ENCODE data around the gene RAB3A. TPM values are rescaled to one million over a fixed set of nuclear protein-coding genes. Genes with fewer than 3 reads are reported as not detected.

The RAB3A gene
- total and polyA plus RNA-seq, 3 experiments from 2014 or later: 0.59 to 3.8 (median 2.9) TPM

DNA sequence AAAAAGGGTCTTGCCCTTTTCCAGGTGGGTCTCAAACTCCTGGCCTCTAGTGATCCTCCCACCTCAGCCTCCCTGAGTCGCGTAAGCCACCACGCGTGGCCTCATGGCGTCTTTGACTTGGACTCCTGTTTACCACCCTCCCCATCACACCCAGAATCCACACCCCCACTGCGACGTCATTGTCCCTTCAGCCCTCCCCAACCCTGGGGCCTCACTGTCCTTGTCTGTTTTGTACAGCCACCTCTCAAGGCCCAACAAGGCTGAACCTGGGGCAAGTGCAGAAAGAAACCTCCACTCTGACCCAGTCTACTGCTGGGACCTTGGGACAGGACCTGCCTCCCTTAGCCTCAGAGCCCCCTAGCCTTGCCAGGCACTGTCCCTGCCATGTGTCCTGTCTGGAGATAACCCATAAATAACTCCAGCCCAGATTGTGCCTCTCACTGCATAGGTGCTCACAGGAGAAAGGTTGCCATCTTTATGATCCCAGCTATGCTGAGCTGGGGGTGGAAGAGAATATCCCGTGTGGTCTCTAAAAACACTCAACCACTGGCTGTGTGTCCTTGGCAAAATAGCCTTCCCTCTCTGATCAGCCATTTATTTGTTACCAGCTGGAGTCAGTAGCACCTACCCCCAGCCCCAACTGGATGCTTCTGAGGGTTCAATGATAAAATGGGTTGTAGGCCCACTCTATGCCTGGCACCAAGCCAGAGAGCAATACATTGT, 32.1 kb downstream of the RAB3A start:
- H3K4me1 ChIP-seq (ENCODE audit: insufficient read depth, low read length): peaks cover 9% of the 10 kb centered on the region
- no peaks in the 10 kb centered on the region for H3K27me3 ChIP-seq (ENCODE audit: insufficient read depth, low read length, poor library complexity, severe bottlenecking)
- H3K9me3 ChIP-seq (ENCODE audit: low read length): no peaks in the 10 kb centered on the region
- Mint-ChIP-seq H3K27ac (peak overlapping the region in 7 of 8 donors; percentile 34 to 90 (median 78)), H3K9me3 (no peaks in the 10 kb centered on the region), H3K27me3 (no peaks in the 10 kb centered on the region), H3K36me3 (peaks cover 0 to 25% (median 2%) of the 10 kb centered on the region in 3 donors), H3K4me1 (peaks cover 0 to 20% (median 11%) of the 10 kb centered on the region in 3 donors), H3K4me3 (peak overlapping the region in 2 of 7 donors; percentile 54 to 58)
- H3K4me3 ChIP-seq (ENCODE audit: low read length): no peak overlapping the region
- no peak overlapping the region for H3K27ac ChIP-seq (ENCODE audit: low read depth, low read length)
- DNase-seq: no peak
- CTCF ChIA-PET: interaction anchor here (1.0 to 2.5 kb wide), 4 partner anchors 13 to 114 kb away, joined by 3 to 7 read pairs (median 4); no protein-coding TSS in a partner anchor
- H3K36me3 ChIP-seq (ENCODE audit: insufficient read depth, low read length): no peaks in the 10 kb centered on the region
- POLR2A ChIA-PET: no interaction called here

DNA sequence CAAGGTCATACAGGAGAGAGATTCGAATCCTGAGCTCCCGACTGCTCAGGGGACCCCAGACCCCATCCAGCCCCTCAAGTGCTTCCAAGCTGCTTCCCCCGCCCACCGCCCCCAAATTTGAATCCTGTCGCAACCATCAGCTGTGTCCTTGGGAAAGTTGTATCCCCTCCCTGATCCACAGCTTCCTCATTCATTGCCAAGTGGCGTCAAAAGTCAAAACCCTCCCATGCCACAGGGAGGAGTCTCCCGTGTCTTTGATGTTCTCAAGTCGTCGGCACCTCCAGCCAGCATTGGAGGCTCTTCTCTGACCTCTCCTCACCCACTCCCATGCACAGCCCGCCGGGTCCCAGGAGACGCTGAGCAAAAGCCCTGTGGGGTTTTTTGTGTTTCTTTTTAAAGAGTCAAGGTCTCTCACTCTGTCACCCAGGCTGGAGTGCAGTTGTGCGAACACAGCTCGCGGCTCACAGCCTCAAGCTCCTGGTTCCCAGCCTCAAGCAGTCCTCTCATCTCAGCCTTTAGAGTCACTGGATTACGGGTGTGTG, 33.1 kb downstream of the RAB3A start:
- H3K27ac ChIP-seq (ENCODE audit: low read depth, low read length): no peak overlapping the region
- no peaks in the 10 kb centered on the region for H3K36me3 ChIP-seq (ENCODE audit: insufficient read depth, low read length)

GRCh38 chr19:18168673-18169381, 35.0 kb downstream of the RAB3A start:
- ChIA-PET POLR2A (no interaction called here), CTCF (interaction anchor here (0.6 to 1.7 kb wide), 14 partner anchors 8 to 402 kb away, joined by 3 to 16 read pairs (median 4); partner anchors contain the start of gene PIK3R2)
- no peaks in the 10 kb centered on the region for H3K27me3 ChIP-seq (ENCODE audit: insufficient read depth, low read length, poor library complexity, severe bottlenecking)
- no peak overlapping the region for H3K27ac ChIP-seq (ENCODE audit: low read depth, low read length)
- DNase-seq: no peak
- Mint-ChIP-seq H3K4me1 (peaks cover 0 to 10% (median 5%) of the 10 kb centered on the region in 3 donors), H3K36me3 (peaks cover 7 to 34% (median 9%) of the 10 kb centered on the region in 3 donors), H3K9me3 (no peaks in the 10 kb centered on the region), H3K4me3 (no peak overlapping the region), H3K27me3 (no peaks in the 10 kb centered on the region), H3K27ac (no peak overlapping the region)
- peaks cover 3% of the 10 kb centered on the region for H3K36me3 ChIP-seq (ENCODE audit: insufficient read depth, low read length)
- no peaks in the 10 kb centered on the region for H3K9me3 ChIP-seq (ENCODE audit: low read length)
- no peak overlapping the region for H3K4me3 ChIP-seq (ENCODE audit: low read length)
- peaks cover 5% of the 10 kb centered on the region for H3K4me1 ChIP-seq (ENCODE audit: insufficient read depth, low read length)

More for the DNA sequence above, 33.1 kb downstream of the RAB3A start:
- no peak overlapping the region for H3K4me3 Mint-ChIP-seq
- H3K9me3 Mint-ChIP-seq: no peaks in the 10 kb centered on the region
- peaks cover 9% of the 10 kb centered on the region for H3K4me1 ChIP-seq (ENCODE audit: insufficient read depth, low read length)
- no peaks in the 10 kb centered on the region for H3K27me3 ChIP-seq (ENCODE audit: insufficient read depth, low read length, poor library complexity, severe bottlenecking)
- POLR2A ChIA-PET: no interaction called here
- no peaks in the 10 kb centered on the region for H3K27me3 Mint-ChIP-seq
- peaks cover 3 to 31% (median 6%) of the 10 kb centered on the region in 3 donors for H3K36me3 Mint-ChIP-seq
- H3K4me1 Mint-ChIP-seq: peaks cover 0 to 20% (median 11%) of the 10 kb centered on the region in 3 donors
- no peaks in the 10 kb centered on the region for H3K9me3 ChIP-seq (ENCODE audit: low read length)
- peak overlapping the region in 1 of 8 donors; percentile 61 for H3K27ac Mint-ChIP-seq
- no peak for DNase-seq
- CTCF ChIA-PET: interaction anchor here (0.7 to 2.5 kb wide), 6 partner anchors 9 to 59 kb away, joined by 3 to 7 read pairs (median 4); partner anchors contain the start of gene PIK3R2
- no peak overlapping the region for H3K4me3 ChIP-seq (ENCODE audit: low read length)

DNA sequence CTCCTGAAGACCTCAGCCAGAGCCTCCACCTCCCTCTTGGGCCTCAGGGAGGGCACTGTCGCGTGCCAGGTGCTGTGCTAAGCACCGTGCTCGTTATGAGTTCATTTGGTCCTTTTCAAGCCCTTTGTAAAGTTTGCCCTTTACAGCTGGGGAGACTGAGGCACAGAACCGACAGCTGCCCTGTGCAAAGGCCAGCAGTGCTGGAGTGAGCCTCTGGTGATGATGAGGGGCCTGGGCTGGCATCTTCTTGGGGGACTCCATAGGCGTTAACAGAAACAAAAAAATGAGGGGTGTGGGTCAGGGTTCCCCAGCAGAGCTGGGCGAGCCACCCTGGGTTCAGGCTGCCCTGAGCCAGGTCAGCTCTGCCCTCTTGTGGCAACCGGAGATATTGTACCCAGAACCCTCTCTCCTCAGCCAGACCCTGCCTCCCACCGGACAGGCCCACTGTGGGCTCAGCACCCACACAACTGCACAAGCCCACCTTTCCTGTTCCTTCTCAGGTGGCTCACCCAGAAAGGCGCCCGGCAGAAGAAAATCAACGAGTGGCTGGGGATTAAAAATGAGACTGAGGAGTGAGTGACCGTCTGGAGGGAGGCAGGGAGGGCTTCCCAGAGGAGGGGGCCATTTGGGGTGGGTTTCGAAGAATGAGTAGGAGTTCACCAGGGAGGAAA, 35.7 kb downstream of the RAB3A start:
- Histone ChIP-seq H3K36me3 (ENCODE audit: insufficient read depth, low read length) (peaks cover 8% of the 10 kb centered on the region), H3K9me3 (ENCODE audit: low read length) (no peaks in the 10 kb centered on the region), H3K27ac (ENCODE audit: low read depth, low read length) (no peak overlapping the region), H3K27me3 (ENCODE audit: insufficient read depth, low read length, poor library complexity, severe bottlenecking) (no peaks in the 10 kb centered on the region), H3K4me1 (ENCODE audit: insufficient read depth, low read length) (peaks cover under 1% of the 10 kb centered on the region), H3K4me3 (ENCODE audit: low read length) (no peak overlapping the region)
- Mint-ChIP-seq H3K4me1 (peaks cover 0 to 5% (median 4%) of the 10 kb centered on the region in 3 donors), H3K27me3 (no peaks in the 10 kb centered on the region), H3K27ac (peak overlapping the region in 4 of 8 donors; percentile 23 to 75 (median 56)), H3K36me3 (peaks cover 7 to 39% (median 9%) of the 10 kb centered on the region in 3 donors), H3K9me3 (no peaks in the 10 kb centered on the region), H3K4me3 (peak overlapping the region in 1 of 7 donors; percentile 39)
- POLR2A ChIA-PET: interaction anchor here (0.5 kb wide), 1 partner anchor 188 kb away, joined by 4 read pairs; no protein-coding TSS in a partner anchor
- DNase-seq: peak; percentile 35 to 68 (median 49)
- CTCF ChIA-PET: interaction anchor here (0.6 to 1.7 kb wide), 22 partner anchors 9 to 403 kb away, joined by 3 to 16 read pairs (median 4); partner anchors contain the start of genes IL12RB1 and PIK3R2

GRCh38 chr19:18167011-18167410, 36.8 kb downstream of the RAB3A start:
- H3K27ac ChIP-seq (ENCODE audit: low read depth, low read length): no peak overlapping the region
- H3K27ac Mint-ChIP-seq: no peak overlapping the region
- DNase-seq: no peak
- H3K36me3 Mint-ChIP-seq: peaks cover 7 to 42% (median 9%) of the 10 kb centered on the region in 3 donors
- H3K4me1 Mint-ChIP-seq: peaks cover 0 to 5% (median 4%) of the 10 kb centered on the region in 3 donors
- peaks cover 12% of the 10 kb centered on the region for H3K36me3 ChIP-seq (ENCODE audit: insufficient read depth, low read length)
- no peaks in the 10 kb centered on the region for H3K27me3 ChIP-seq (ENCODE audit: insufficient read depth, low read length, poor library complexity, severe bottlenecking)
- no peak overlapping the region for H3K4me3 Mint-ChIP-seq
- no peak overlapping the region for H3K4me3 ChIP-seq (ENCODE audit: low read length)
- POLR2A ChIA-PET: no interaction called here
- no peaks in the 10 kb centered on the region for H3K9me3 ChIP-seq (ENCODE audit: low read length)
- CTCF ChIA-PET: interaction anchor here (1.2 to 2.1 kb wide), 3 partner anchors 57 to 85 kb away, joined by 4 to 8 read pairs (median 7); no protein-coding TSS in a partner anchor
- H3K27me3 Mint-ChIP-seq: no peaks in the 10 kb centered on the region
- no peaks in the 10 kb centered on the region for H3K9me3 Mint-ChIP-seq
- peaks cover under 1% of the 10 kb centered on the region for H3K4me1 ChIP-seq (ENCODE audit: insufficient read depth, low read length)

- ChIA-PET POLR2A (interaction anchor here (0.6 to 0.7 kb wide), 2 partner anchors 79 to 1842 kb away, joined by 4 to 11 read pairs; no protein-coding TSS in a partner anchor), CTCF (interaction anchor here (2.1 kb wide), 1 partner anchor 86 kb away, joined by 8 read pairs; no protein-coding TSS in a partner anchor)
These were observed 37.9 kb downstream of the RAB3A start for GRCh38 chr19:18165794-18166544.

DNA sequence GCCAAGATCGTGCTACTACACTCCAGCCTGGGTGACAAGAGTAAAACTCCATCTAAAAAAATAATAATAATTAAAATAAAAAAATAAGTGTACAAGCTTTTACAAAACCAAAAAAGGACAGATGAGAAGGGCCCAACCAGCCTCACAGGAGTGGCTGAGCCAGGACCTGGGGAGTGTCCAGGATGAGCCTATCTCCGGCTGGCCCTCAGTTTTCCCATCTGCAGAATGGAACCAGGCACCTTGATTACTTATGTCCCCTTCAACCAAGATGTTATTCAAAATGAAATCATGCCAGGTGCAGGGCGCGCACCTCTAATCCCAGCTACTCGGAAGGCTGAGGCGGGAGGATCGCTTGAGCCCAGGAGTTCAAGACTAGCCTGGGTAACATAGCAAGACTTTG, 39.8 kb downstream of the RAB3A start:
- Mint-ChIP-seq H3K27me3 (no peaks in the 10 kb centered on the region), H3K9me3 (no peaks in the 10 kb centered on the region), H3K4me1 (peaks cover 5 to 17% (median 8%) of the 10 kb centered on the region in 3 donors), H3K36me3 (peaks cover 7 to 40% (median 9%) of the 10 kb centered on the region in 3 donors), H3K4me3 (no peak overlapping the region), H3K27ac (no peak overlapping the region)
- Histone ChIP-seq H3K4me3 (ENCODE audit: low read length) (no peak overlapping the region), H3K9me3 (ENCODE audit: low read length) (no peaks in the 10 kb centered on the region), H3K27ac (ENCODE audit: low read depth, low read length) (no peak overlapping the region), H3K36me3 (ENCODE audit: insufficient read depth, low read length) (peaks cover 12% of the 10 kb centered on the region), H3K4me1 (ENCODE audit: insufficient read depth, low read length) (peaks cover 13% of the 10 kb centered on the region), H3K27me3 (ENCODE audit: insufficient read depth, low read length, poor library complexity, severe bottlenecking) (no peaks in the 10 kb centered on the region)
- ChIA-PET CTCF (interaction anchor here (0.9 to 1.8 kb wide), 5 partner anchors 12 to 160 kb away, joined by 3 to 5 read pairs (median 4); no protein-coding TSS in a partner anchor), POLR2A (interaction anchor here (0.9 kb wide), 1 partner anchor 28 kb away, joined by 3 read pairs; no protein-coding TSS in a partner anchor)
- DNase-seq: no peak

More at GRCh38 chr19:18165794-18166544, 37.9 kb downstream of the RAB3A start:
- H3K4me3 Mint-ChIP-seq: no peak overlapping the region
- H3K9me3 Mint-ChIP-seq: no peaks in the 10 kb centered on the region
- H3K27me3 Mint-ChIP-seq: no peaks in the 10 kb centered on the region
- Histone ChIP-seq H3K27me3 (ENCODE audit: insufficient read depth, low read length, poor library complexity, severe bottlenecking) (no peaks in the 10 kb centered on the region), H3K36me3 (ENCODE audit: insufficient read depth, low read length) (peaks cover 12% of the 10 kb centered on the region), H3K4me1 (ENCODE audit: insufficient read depth, low read length) (peaks cover 7% of the 10 kb centered on the region), H3K27ac (ENCODE audit: low read depth, low read length) (no peak overlapping the region), H3K9me3 (ENCODE audit: low read length) (no peaks in the 10 kb centered on the region), H3K4me3 (ENCODE audit: low read length) (no peak overlapping the region)
- no peak for DNase-seq
- H3K27ac Mint-ChIP-seq: no peak overlapping the region
- H3K36me3 Mint-ChIP-seq: peaks cover 7 to 42% (median 9%) of the 10 kb centered on the region in 3 donors
- peaks cover 0 to 8% (median 5%) of the 10 kb centered on the region in 3 donors for H3K4me1 Mint-ChIP-seq
